H9 (cell line): ENCODE measurements around the gene SLC25A27. TPM values are rescaled to one million over a fixed set of nuclear protein-coding genes. Genes with fewer than 3 reads are reported as not detected.

Experiments used
- DNase-seq: peaks from one replicate; pipeline ENCODE4 v3.0.0-alpha.2; 2017
- H2AFZ ChIP-seq: one replicate; pipeline ENCODE4 v1.6.1; 2013; ENCODE audit warnings: mild to moderate bottlenecking, low read length, control low read depth, moderate library complexity
- H2AK5ac ChIP-seq: 2 replicates; pipeline ENCODE4 v1.6.1; 2013; ENCODE audit warnings: low read length, control low read depth, mixed read lengths; ENCODE audit not compliant: insufficient read length
- H2BK120ac ChIP-seq: one replicate; pipeline ENCODE4 v1.6.1; 2013; ENCODE audit warnings: low read depth, mild to moderate bottlenecking, low read length, control low read depth, inconsistent platforms; ENCODE audit not compliant: poor library complexity, severe bottlenecking
- H2BK12ac ChIP-seq: 2 replicates; pipeline ENCODE4 v1.6.1; 2013; ENCODE audit warnings: low read length, control low read depth, mixed read lengths, low read depth; ENCODE audit not compliant: insufficient read length
- H2BK15ac ChIP-seq: 2 replicates; pipeline ENCODE4 v1.6.1; 2013; ENCODE audit warnings: low read depth, low read length, control low read depth
- H2BK20ac ChIP-seq: one replicate; pipeline ENCODE4 v1.6.1; 2013; ENCODE audit warnings: low read depth, mild to moderate bottlenecking, low read length, control low read depth, inconsistent platforms; ENCODE audit not compliant: poor library complexity, severe bottlenecking
- H2BK5ac ChIP-seq: 2 replicates; pipeline ENCODE4 v1.6.1; 2013; ENCODE audit warnings: low read length, control low read depth, mixed read lengths; ENCODE audit not compliant: insufficient read length
- H3K14ac ChIP-seq: 2 replicates; pipeline ENCODE4 v1.6.1; 2013; ENCODE audit warnings: low read length, control low read depth; ENCODE audit not compliant: insufficient read depth
- H3K18ac ChIP-seq: 2 replicates; pipeline ENCODE4 v1.6.1; 2013; ENCODE audit warnings: low read depth, mild to moderate bottlenecking, mixed read lengths, low read length, control low read depth; ENCODE audit not compliant: insufficient read length
- H3K23ac ChIP-seq: 2 replicates; pipeline ENCODE4 v1.6.1; 2013; ENCODE audit warnings: low read length, control low read depth, mixed read lengths, low read depth; ENCODE audit not compliant: insufficient read length
- H3K23me2 ChIP-seq: 2 replicates; pipeline ENCODE4 v1.6.1; 2013; ENCODE audit warnings: low read depth, mild to moderate bottlenecking, mixed read lengths, low read length, control low read depth; ENCODE audit not compliant: insufficient read length, poor library complexity, severe bottlenecking
- H3K27ac ChIP-seq: 2 replicates; pipeline ENCODE4 v1.5.1; 2013; ENCODE audit warnings: low read length, control low read depth, mixed read lengths, low read depth; ENCODE audit not compliant: insufficient read length
- H3K27me3 ChIP-seq: 2 replicates; pipeline ENCODE4 v1.6.1; 2013; ENCODE audit warnings: low read length, control low read depth, inconsistent platforms; ENCODE audit not compliant: insufficient read depth
- H3K4ac ChIP-seq: 2 replicates; pipeline ENCODE4 v1.6.1; 2013; ENCODE audit warnings: low read depth, mild to moderate bottlenecking, control low read depth, inconsistent platforms, low read length, moderate library complexity
- H3K4me1 ChIP-seq: 2 replicates; pipeline ENCODE4 v1.6.1; 2013; ENCODE audit warnings: low read length, control low read depth, inconsistent platforms; ENCODE audit not compliant: insufficient read depth
- H3K4me2 ChIP-seq: 2 replicates; pipeline ENCODE4 v1.6.1; 2013; ENCODE audit warnings: low read length, control low read depth, mixed read lengths; ENCODE audit not compliant: insufficient read length, insufficient read depth
- H3K56ac ChIP-seq: 2 replicates; pipeline ENCODE4 v1.6.1; 2013; ENCODE audit warnings: low read depth, mild to moderate bottlenecking, mixed read lengths, low read length, control low read depth; ENCODE audit not compliant: insufficient read length
- H3K79me1 ChIP-seq: 2 replicates; pipeline ENCODE4 v1.6.1; 2013; ENCODE audit warnings: low read depth, mild to moderate bottlenecking, moderate library complexity, low read length, control low read depth, inconsistent platforms; ENCODE audit not compliant: insufficient read depth, poor library complexity, severe bottlenecking
- H3K79me2 ChIP-seq: 2 replicates; pipeline ENCODE4 v1.6.1; 2013; ENCODE audit warnings: low read length, control low read depth, inconsistent platforms; ENCODE audit not compliant: insufficient read depth
- H3K9ac ChIP-seq: 2 replicates; pipeline ENCODE4 v1.6.1; 2013; ENCODE audit warnings: low read length, control low read depth, mixed read lengths; ENCODE audit not compliant: insufficient read length; ENCODE audit errors: extremely low read depth
- H3K9me3 ChIP-seq: one replicate; pipeline ENCODE4 v1.6.1; 2013; ENCODE audit warnings: low read depth, low read length, inconsistent platforms; ENCODE audit not compliant: control insufficient read depth
- H3T11ph ChIP-seq: one replicate; pipeline ENCODE4 v1.6.1; 2013; ENCODE audit warnings: mild to moderate bottlenecking, low read length, control low read depth, inconsistent platforms
- H4K20me1 ChIP-seq: one replicate; pipeline ENCODE4 v1.6.1; 2013; ENCODE audit not compliant: control insufficient read depth, insufficient read length, insufficient read depth
- H4K5ac ChIP-seq: 2 replicates; pipeline ENCODE4 v1.6.1; 2013; ENCODE audit warnings: low read depth, mild to moderate bottlenecking, mixed read lengths, low read length, control low read depth; ENCODE audit not compliant: insufficient read length
- H4K8ac ChIP-seq: replicated peaks from 2 replicates; pipeline ENCODE4 v1.6.1; 2013; ENCODE audit warnings: low read length, control low read depth, mixed read lengths, low read depth; ENCODE audit not compliant: insufficient read length
- H4K91ac ChIP-seq: 2 replicates; pipeline ENCODE4 v1.6.1; 2013; ENCODE audit warnings: low read depth, mild to moderate bottlenecking, moderate library complexity, mixed read lengths, low read length, control low read depth; ENCODE audit not compliant: insufficient read length
- H3K27ac Mint-ChIP-seq, 3 experiments: 2 replicates in 2 of 3; 3 replicates in 1 of 3; pipeline ENCODE4 v1.8.0; 2020 to 2021; ENCODE audit warnings: mixed read lengths in 3 of 3, mild to moderate bottlenecking in 1 of 3, moderate library complexity in 1 of 3
- H3K27me3 Mint-ChIP-seq: 2 replicates; pipeline ENCODE4 v1.8.0; 2021; ENCODE audit warnings: low read depth, mild to moderate bottlenecking, moderate library complexity, mixed read lengths
- H3K36me3 Mint-ChIP-seq, 3 experiments: 2 replicates in 2 of 3; 3 replicates in 1 of 3; pipeline ENCODE4 v1.8.0; 2020 to 2021; ENCODE audit warnings: low read depth in 3 of 3, mixed read lengths in 3 of 3; ENCODE audit not compliant: insufficient read depth in 1 of 3
- H3K4me1 Mint-ChIP-seq, 2 experiments: 2 replicates each; pipeline ENCODE4 v1.8.0; 2020; ENCODE audit warnings: mixed read lengths in 2 of 2
- H3K4me3 Mint-ChIP-seq, 2 experiments: 2 replicates in 1 of 2; 3 replicates in 1 of 2; pipeline ENCODE4 v1.8.0; 2020 to 2021; ENCODE audit warnings: mild to moderate bottlenecking in 2 of 2, mixed read lengths in 2 of 2, moderate library complexity in 1 of 2
- H3K9me3 Mint-ChIP-seq, 2 experiments: 2 replicates in 1 of 2; 3 replicates in 1 of 2; pipeline ENCODE4 v1.8.0; 2020; ENCODE audit warnings: mild to moderate bottlenecking in 2 of 2, mixed read lengths in 2 of 2, moderate library complexity in 1 of 2
- WGBS: extraction: QIAGEN DNeasy Blood & Tissue Kit; methylation state at CpG from one replicate; pipeline ENCODE4 v1.1.7; 2013; ENCODE audit warnings: missing lambda C conversion rate, low lambda C conversion rate, mixed read lengths; ENCODE audit not compliant: insufficient read length; ENCODE audit errors: extremely low coverage; 5-methylcytosine and 5-hydroxymethylcytosine counted together
- total RNA-seq: library from RNA; stranded (reverse); gene quantifications from 2 replicates; pipeline ENCODE4 v1.2.1, GENCODE V29; 2021
- TF ChIP-seq, protein P1 (sequence below): fragments of 200-600 bp; sonication (generic); conservative IDR thresholded peaks from 3 replicates; pipeline ENCODE4 v1.8.0; 2021; ENCODE audit warnings: antibody characterized with exemption, mild to moderate bottlenecking

Gene SLC25A27
- total RNA-seq, 1 experiment from 2014 or later = 5.1 TPM

DNA sequence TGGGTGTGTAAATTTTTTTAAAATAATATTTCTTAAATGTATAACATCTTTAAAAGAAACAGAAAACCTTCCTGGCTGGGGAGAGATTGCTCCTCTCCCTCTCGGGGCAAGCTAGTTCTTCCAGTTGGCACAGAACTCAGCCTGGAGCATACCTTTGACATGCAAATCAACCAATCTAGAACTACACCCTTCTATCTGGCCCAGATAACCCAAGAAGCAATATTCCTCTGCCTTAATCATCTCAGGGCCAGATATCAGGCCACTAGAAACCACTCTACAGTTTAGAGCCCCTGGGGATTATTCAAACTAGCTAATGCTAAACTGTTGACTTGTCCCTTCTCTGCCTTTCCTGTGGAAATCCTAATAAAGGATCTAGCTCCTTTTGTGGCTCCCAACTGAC, 34.0 kb upstream of the SLC25A27 start:
- H3K4me1 ChIP-seq = no peaks in the 10 kb centered on the region
- H3K4me1 Mint-ChIP-seq = no peaks in the 10 kb centered on the region
- no peak overlapping the region for H3K27ac Mint-ChIP-seq

More for the DNA sequence above, 34.0 kb upstream of the SLC25A27 start:
- Histone ChIP-seq H4K20me1 (no peaks in the 10 kb centered on the region), H2BK15ac (no peak overlapping the region), H3K79me2 (no peaks in the 10 kb centered on the region), H2AFZ (no peak overlapping the region), H4K8ac (no peak overlapping the region), H2BK12ac (no peak overlapping the region), H3K23me2 (no peaks in the 10 kb centered on the region), H2BK20ac (no peak overlapping the region), H3K79me1 (no peaks in the 10 kb centered on the region), H4K91ac (no peak overlapping the region), H3K9ac (no peak overlapping the region), H2BK5ac (no peak overlapping the region), H3K23ac (no peak overlapping the region), H2BK120ac (no peak overlapping the region), H4K5ac (no peak overlapping the region), H3K14ac (no peak overlapping the region), H3K9me3 (no peaks in the 10 kb centered on the region), H3K18ac (no peak overlapping the region), H3K27ac (no peak overlapping the region), H3T11ph (no peak overlapping the region), H3K27me3 (no peaks in the 10 kb centered on the region), H2AK5ac (no peak overlapping the region), H3K4ac (no peak overlapping the region), H3K56ac (no peak overlapping the region), H3K4me2 (no peak overlapping the region)
- Mint-ChIP-seq H3K4me3 (no peak overlapping the region), H3K9me3 (no peaks in the 10 kb centered on the region; a peak in 1 of 5 replicates), H3K27me3 (no peaks in the 10 kb centered on the region), H3K36me3 (no peaks in the 10 kb centered on the region)
- TF ChIP-seq, protein P1, sequence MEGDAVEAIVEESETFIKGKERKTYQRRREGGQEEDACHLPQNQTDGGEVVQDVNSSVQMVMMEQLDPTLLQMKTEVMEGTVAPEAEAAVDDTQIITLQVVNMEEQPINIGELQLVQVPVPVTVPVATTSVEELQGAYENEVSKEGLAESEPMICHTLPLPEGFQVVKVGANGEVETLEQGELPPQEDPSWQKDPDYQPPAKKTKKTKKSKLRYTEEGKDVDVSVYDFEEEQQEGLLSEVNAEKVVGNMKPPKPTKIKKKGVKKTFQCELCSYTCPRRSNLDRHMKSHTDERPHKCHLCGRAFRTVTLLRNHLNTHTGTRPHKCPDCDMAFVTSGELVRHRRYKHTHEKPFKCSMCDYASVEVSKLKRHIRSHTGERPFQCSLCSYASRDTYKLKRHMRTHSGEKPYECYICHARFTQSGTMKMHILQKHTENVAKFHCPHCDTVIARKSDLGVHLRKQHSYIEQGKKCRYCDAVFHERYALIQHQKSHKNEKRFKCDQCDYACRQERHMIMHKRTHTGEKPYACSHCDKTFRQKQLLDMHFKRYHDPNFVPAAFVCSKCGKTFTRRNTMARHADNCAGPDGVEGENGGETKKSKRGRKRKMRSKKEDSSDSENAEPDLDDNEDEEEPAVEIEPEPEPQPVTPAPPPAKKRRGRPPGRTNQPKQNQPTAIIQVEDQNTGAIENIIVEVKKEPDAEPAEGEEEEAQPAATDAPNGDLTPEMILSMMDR = no peak
- WGBS = no CpG with 5 or more reads among the region's 1 CpG
- DNase-seq = no peak
